Spleen (tissue), 10 donors: ENCODE results near the gene NCR3LG1. TPM values are rescaled to one million over a fixed set of nuclear protein-coding genes. Genes with fewer than 3 reads are reported as not detected.

ENCODE experiments used
- polyA plus RNA-seq, 3 donors: library from polyadenylated mRNA; stranded (reverse); fragments of 200-250 nt; gene quantifications; one replicate each; pipeline ENCODE4 v1.2.1, GENCODE V29; 2013
- total RNA-seq, 7 donors: library from RNA; depleted of rRNA in 3 of 7; stranded (reverse); fragments of >200 nt in 3 of 7; fragmentation: NEBNext Ultra II Directional in 4 of 7; extraction: Animal tissue kit (Norgen Biotek cat#: 25700) in 4 of 7; gene quantifications; one replicate each; pipeline versions ENCODE4 v1.1.0 to v1.2.1, GENCODE V29; 2016 to 2021
- donor health status: healthy with polysubstance abuse.
- donor health status: DM: no; HTN: no; CAD: no; lungs with moderate emphysema.
- donor health status: DM: no; HTN: no; CAD: no.
- donor health status: Bipolar disorder and iron deficiency.
- donor health status: healthy.
- donor health status: DM: no; HTN: no; CAD: no.
- donor health status: DM: yes; HTN: yes; CAD: no.

NCR3LG1 gene
- total and polyA plus RNA-seq, 10 donors: 0.04 to 5.4 (median 1.8) TPM

Other genes with a start within 250 kb of the NCR3LG1 start
- 10 to 100 TPM; 45.2 to 79.3 (median 69.8) TPM for gene PIK3C2A, start 143.8 kb upstream of the NCR3LG1 start, total RNA-seq
- 1 to 10 TPM; 6.1 to 8.9 (median 6.1) TPM for gene PIK3C2A, start 143.8 kb upstream of the NCR3LG1 start, polyA plus RNA-seq
- gene NUCB2, start 75.1 kb upstream of the NCR3LG1 start, total RNA-seq: 10 to 100 TPM; 39.2 to 60.2 (median 51.9) TPM
- gene NUCB2, start 75.1 kb upstream of the NCR3LG1 start, polyA plus RNA-seq: 10 to 100 TPM; 15.6 to 33.1 (median 20.9) TPM
- 1 to 10 TPM in 6 of 7 donors, not detected in 1; 1.2 to 3.8 (median 1.9) TPM for gene KCNJ11, start 36.9 kb downstream of the NCR3LG1 start, total RNA-seq
- gene KCNJ11, start 36.9 kb downstream of the NCR3LG1 start, polyA plus RNA-seq: under 1 TPM; 0.13 to 0.79 (median 0.51) TPM
- 1 to 10 TPM in 1 of 7 donors, under 1 TPM in 4, not detected in 2; 0.26 to 1.3 (median 0.52) TPM for gene ABCC8, start 125.0 kb downstream of the NCR3LG1 start, total RNA-seq
- gene ABCC8, start 125.0 kb downstream of the NCR3LG1 start, polyA plus RNA-seq: under 1 TPM; 0.42 to 0.61 (median 0.44) TPM
- gene USH1C, start 192.6 kb downstream of the NCR3LG1 start, total RNA-seq: not detected
- under 1 TPM in 1 of 3 donors, not detected in 2; 0.12 TPM for gene USH1C, start 192.6 kb downstream of the NCR3LG1 start, polyA plus RNA-seq
- not detected for gene OTOG, start 195.5 kb downstream of the NCR3LG1 start, total RNA-seq
- not detected for gene OTOG, start 195.5 kb downstream of the NCR3LG1 start, polyA plus RNA-seq